CD4-positive, alpha-beta T cell treated with Interleukin-4 for 1 hour (primary cell): ENCODE results near the gene ERC2.
"Not testable (repeated sequence)": the region's sequence is repeated elsewhere in the genome, so short reads cannot be mapped to it uniquely, and the experiment has no call there.

Experiments
- DNase-seq, 2 donors: peaks; one replicate each; pipeline ENCODE4 v3.0.0-alpha.2; 2020 to 2022

ERC2 gene

GRCh38 chr3:56468184-56469106 lies at the start of gene ERC2:
ERC2 (minus strand) TSS chr3:56468467.
- DNase-seq, result no peak

GRCh38 chr3:56502738-56503137 lies 34.5 kb upstream of the ERC2 start:
- no peak for DNase-seq

DNA sequence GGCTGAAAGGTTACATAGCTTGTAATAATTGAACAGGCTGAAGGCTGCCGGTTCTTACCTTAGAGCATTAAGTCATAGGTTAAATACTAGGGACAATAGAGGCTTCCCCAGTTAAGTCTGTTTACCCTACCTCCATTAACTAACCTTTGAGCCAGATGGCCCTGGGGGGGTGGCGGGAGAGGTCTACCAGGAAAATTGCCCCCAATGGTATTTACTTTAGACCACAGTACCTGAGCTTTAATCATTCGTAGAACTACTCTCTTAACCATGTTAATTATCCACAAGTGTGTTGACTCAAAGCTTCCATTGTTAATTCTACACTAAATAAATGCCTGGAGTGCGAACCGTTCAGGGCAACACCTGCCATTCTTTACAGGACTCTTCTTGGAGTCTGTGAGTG lies 28.1 kb upstream of the ERC2 start:
- DNase-seq, result not testable (repeated sequence)

DNA sequence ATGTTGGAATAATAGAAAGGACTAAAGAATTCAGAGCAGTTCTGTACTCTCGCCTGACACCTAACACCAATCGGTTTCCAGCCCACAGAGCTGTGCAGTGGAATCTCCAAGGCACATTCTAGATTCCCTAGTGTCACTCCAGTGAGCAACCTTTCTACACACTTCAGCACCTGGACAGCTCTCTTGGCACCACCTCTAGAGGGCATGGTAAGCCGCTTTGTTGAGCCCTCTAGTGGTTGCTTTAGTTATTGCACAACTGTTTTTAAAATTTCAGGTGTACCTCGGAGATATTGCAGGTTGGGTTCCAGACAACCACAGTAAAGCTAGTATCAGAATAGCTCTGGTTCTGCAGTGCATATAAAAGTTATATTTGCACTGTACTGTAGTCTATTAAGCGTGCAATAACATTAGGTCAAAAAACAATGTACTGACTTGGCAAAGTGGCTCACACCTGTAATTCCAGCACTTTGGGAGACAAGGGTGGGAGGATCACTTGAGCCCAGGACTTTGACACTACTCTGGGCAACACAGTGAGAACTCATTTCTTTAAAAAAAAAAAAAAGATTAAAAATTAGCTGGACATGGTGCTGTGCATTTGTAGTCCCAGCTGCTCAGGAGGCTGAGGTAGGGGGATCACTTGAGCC lies 26.5 kb upstream of the ERC2 start:
- peak; percentile 72 to 85 for DNase-seq

DNA sequence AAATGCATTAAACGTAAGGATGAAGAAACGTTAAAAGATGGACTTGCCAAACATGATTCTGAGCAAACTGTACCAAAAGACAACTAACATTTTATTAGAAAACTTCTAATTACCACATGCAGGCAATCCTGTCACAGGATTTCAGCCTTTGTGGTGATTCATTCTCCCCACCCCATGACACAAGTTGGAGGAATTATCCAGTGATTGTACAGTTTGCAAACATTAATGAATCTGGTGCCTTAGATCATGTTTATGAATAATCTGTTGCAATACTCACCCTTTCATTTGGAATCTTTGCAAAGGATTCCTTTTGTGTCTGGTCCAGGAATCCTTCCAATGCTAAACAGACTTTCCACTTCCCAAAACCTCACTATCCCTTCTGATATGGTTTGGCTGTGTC lies 23.3 kb upstream of the ERC2 start:
- DNase-seq, result no peak

- DNase-seq, result no peak
These were observed 20.7 kb upstream of the ERC2 start for GRCh38 chr3:56488812-56489600.

- DNase-seq, result no peak
These were observed 16.3 kb upstream of the ERC2 start for GRCh38 chr3:56484525-56485032.

DNA sequence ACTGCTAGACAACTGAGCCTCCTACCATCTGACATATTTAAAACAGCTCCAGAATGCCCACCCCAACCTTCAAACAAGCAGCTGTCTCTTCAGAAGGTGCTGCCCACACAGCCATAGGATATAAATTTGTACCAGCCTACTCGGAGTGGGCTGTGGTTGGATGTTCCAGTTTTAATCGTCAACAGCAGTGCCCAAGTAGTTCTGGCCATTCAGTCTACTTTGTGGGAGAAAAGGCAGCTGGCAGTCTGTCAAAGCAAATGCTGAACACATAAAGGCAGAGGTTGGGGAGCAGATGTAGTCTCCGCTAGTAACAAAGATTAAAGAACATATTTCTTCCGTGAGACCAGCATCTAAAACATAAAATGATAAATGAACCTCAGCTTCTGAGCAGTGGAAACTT lies 15.9 kb upstream of the ERC2 start:
- DNase-seq, result no peak

DNA sequence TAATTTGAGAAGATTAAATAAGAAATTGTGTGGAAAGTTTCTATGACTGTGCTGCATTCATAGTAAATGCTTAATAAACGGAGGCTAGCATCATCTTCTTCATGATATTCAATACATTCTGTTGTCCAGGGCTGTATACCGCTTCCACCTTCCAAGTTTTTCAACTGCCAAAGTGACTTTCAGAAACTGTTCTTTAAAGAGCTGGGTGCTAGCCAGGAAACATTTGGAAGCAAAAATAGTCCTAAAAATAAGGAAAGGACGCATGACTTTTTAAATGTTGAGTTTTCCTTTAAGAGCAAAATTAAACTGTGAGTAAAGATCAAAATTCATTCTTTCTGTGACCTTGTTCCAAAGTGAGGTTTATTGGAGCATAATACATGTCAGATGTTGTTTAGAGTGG lies 9.4 kb upstream of the ERC2 start:
- DNase-seq, result no peak

GRCh38 chr3:56476771-56477170 lies 8.5 kb upstream of the ERC2 start:
- no peak for DNase-seq

- no peak for DNase-seq
These were observed 3.5 kb upstream of the ERC2 start for GRCh38 chr3:56471771-56472170.

GRCh38 chr3:56469141-56469540 lies 874 bp upstream of the ERC2 start:
- DNase-seq, result no peak

DNA sequence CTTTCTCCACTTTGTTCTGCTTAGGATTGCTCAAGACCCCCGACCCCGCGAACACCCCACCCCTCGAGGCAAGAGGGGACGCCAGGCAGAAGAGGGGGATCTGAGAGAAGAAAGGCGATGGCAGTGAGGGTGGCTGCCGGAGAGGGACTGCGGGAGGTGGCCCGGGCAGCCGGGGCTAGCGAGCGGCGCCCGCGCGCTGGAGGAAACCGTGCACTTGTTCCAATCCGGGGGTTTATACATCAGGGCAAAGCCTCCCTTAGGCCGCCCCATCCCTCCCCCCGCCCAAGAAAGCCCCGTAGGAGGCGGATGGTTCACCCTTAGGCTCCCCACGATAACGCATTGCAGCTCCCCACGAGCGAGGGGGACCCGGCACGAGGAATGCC lies 475 bp downstream of the ERC2 start:
- DNase-seq, result no peak

DNA sequence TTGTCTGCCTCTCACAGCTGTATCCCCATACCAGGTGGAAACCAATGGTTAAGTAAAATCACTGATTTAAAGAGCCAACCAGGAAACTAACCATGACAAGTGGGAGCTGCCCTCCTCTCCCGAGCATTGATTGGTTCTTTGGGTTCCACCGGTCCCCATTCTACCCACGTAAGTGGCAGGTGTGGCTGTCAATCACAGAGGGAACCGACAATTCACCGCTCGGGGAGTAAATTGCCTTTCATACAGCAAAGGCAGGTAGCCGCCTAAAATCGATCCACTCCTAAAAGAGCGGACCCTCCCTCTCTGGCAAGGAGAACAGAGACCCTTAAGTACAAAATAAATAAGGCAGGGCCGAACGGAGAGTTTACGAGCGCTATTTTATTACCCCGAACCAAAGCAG lies 1.2 kb downstream of the ERC2 start:
- peak; percentile 14 to 41 for DNase-seq

DNA sequence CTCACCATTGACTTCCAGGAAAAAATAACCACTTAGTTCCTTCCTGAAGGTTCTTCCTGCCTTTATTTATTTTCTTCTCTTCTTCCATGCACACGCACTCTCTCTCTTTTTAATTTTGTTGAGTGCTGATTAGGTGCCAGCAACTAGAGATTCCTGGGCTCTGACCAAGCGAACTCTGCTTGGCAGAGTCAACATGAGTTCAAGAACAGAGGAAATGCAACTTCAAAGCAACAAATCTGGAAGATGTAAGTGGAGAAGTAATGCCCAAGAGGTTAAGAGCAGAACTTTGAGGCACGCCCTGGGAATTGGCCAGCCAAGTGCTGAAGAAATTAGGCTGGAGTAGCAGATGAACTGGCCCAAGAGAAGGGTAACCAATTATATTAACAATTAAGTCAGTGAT lies 8.5 kb downstream of the ERC2 start:
- no peak for DNase-seq

DNA sequence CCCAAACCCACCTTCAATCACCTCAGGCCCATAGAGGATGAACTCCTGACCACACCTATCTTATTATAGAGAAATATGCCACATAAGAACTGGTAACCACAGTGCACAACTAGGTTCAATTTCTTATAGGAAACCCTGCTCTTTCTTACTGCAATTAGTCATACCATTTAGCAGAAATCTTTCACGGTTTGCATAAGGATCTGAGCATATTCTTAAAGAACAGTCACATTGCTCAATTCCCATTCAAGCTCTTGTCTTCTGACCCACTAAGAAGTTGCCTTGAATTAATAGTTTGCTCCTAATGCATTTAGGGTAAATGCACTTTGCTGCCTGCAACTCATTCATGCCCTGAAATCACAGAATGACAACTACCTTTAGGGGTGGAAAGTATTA lies 9.2 kb downstream of the ERC2 start:
- DNase-seq, result no peak

DNA sequence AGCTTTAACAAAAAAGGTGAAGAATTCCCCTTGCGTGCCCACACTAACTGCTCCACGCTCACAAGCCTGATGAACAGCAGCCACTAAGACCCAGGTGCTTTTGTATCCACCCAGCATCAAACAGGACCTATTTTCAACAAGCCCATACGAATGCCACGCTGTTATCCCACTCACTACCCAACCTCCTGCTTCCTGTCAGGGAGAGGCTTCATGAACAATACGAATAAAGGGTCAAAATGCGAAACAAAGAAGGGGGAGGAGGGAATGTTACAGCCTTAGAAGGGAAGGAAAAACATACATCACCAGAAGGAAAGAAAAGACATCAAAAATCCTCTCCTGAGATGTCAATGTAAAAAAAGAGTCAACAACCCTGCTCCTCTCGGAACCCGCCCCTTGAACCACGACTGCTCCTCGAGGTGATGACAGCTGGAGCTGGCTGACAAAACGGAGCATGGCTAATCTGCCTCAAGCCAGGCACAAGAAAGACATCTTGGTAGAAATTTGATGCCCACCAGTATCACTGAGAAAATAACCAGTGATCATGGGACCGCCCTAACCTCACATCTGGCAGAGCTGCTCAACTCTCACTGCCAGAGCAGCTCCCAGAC lies 9.7 kb downstream of the ERC2 start:
- DNase-seq, result no peak

- no peak for DNase-seq
These were observed 12.2 kb downstream of the ERC2 start for GRCh38 chr3:56456117-56456516.

DNA sequence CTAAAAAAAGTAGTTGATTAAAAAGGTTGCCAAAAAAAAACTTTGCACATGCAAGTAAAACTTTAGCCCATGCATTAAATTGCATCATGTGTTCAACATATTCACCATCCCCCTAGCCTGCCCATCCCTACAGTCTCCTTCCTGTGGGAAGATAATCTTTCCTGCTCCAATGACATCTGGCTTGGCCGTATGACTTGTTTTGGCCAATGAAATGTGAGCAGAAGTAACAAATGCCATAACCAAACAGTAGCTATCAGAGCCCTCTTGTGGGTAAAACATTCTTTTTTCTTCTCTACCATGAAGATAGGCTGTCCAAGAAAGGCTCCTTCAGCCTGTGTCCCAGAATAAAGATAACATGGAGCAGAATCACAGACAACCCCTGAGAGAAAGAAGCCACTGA lies 15.3 kb downstream of the ERC2 start:
- no peak for DNase-seq

DNA sequence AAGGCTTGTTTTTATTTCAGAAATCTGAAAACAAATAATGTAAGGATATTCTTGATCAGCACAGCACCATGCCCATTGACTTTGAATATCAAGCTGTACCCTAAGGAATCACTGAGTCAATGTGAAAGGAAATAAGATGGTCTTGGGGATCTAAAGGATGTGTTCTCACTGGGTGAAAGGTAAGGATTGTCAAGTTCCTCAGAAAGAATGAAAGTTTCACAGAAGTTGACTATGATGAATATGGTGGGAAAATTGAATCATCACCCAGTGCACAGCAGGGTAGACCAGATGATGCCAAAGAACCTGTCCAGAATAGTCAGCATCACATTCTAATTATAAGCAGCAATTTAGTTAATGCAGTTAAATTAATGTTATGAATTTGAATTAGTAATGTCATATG lies 16.2 kb downstream of the ERC2 start:
- DNase-seq, result no peak

GRCh38 chr3:56443372-56443771 lies 24.9 kb downstream of the ERC2 start:
- no peak for DNase-seq

DNA sequence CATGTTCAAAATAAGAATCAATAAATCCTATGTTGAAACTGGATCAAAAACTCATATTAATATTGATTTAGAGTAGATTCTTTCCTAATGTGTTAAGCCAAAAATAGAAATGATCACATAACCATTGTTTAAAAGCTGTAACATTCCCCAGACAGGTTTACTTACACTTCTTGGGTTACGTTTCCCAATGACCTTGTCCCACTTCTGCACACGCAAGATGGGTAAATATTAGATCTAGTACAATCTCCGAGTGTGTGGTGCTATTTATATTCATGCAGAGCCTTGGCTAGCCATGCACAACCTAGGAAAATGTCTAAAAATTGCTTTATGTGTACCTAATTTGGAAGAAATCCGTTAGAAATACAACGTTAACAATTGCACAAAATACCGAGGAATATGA lies 39.6 kb downstream of the ERC2 start:
- DNase-seq, result no peak

GRCh38 chr3:56424885-56425284 lies 43.4 kb downstream of the ERC2 start:
- no peak for DNase-seq
